GM08714 (cell line): ENCODE data around the gene SHISAL1.

Source experiments
- H3K4me3 ChIP-seq: fragments of 200-500 bp; sonication (Bioruptor generic); 2 replicates; pipeline ENCODE4 v1.5.1; 2014; ENCODE audit warnings: mild to moderate bottlenecking, low read length, inconsistent platforms
- ZNF274 ChIP-seq: IDR thresholded peaks from 2 replicates; pipeline ENCODE4 v1.6.1; 2012; ENCODE audit warnings: mild to moderate bottlenecking, low read depth, low read length

Gene SHISAL1

GRCh38 chr22:44221710-44222475, 90.9 kb downstream of the SHISAL1 start:
- no peak overlapping the region for H3K4me3 ChIP-seq
- TF ChIP-seq ZNF274 = no peak

- no peak overlapping the region for H3K4me3 ChIP-seq
- TF ChIP-seq ZNF274 = no peak
These were observed 91.7 kb downstream of the SHISAL1 start for GRCh38 chr22:44220727-44221680.

- no peak for TF ChIP-seq ZNF274
These were observed 93.5 kb downstream of the SHISAL1 start for GRCh38 chr22:44219101-44219870.

GRCh38 chr22:44218071-44218470, 94.7 kb downstream of the SHISAL1 start:
- no peak overlapping the region for H3K4me3 ChIP-seq
- no peak for TF ChIP-seq ZNF274

More at GRCh38 chr22:44219101-44219870, 93.5 kb downstream of the SHISAL1 start:
- no peak overlapping the region for H3K4me3 ChIP-seq

- H3K4me3 ChIP-seq = no peak overlapping the region
- TF ChIP-seq ZNF274 = no peak
These were observed 95.4 kb downstream of the SHISAL1 start for GRCh38 chr22:44217346-44217745.

GRCh38 chr22:44215287-44215686, 97.5 kb downstream of the SHISAL1 start:
- no peak for TF ChIP-seq ZNF274

GRCh38 chr22:44214764-44215163, 98.0 kb downstream of the SHISAL1 start:
- H3K4me3 ChIP-seq = no peak overlapping the region
- TF ChIP-seq ZNF274 = no peak

More at GRCh38 chr22:44215287-44215686, 97.5 kb downstream of the SHISAL1 start:
- no peak overlapping the region for H3K4me3 ChIP-seq

GRCh38 chr22:44214187-44214586, 98.6 kb downstream of the SHISAL1 start:
- TF ChIP-seq ZNF274 = no peak
- H3K4me3 ChIP-seq = no peak overlapping the region

GRCh38 chr22:44213489-44214043, 99.2 kb downstream of the SHISAL1 start:
- TF ChIP-seq ZNF274 = no peak
- no peak overlapping the region for H3K4me3 ChIP-seq

- no peak overlapping the region for H3K4me3 ChIP-seq
- no peak for TF ChIP-seq ZNF274
These were observed 99.8 kb downstream of the SHISAL1 start for GRCh38 chr22:44212936-44213335.

- no peak overlapping the region for H3K4me3 ChIP-seq
- TF ChIP-seq ZNF274 = no peak
These were observed 100.5 kb downstream of the SHISAL1 start for GRCh38 chr22:44211946-44212930.

- no peak overlapping the region for H3K4me3 ChIP-seq
- TF ChIP-seq ZNF274 = no peak
These were observed 101.3 kb downstream of the SHISAL1 start for GRCh38 chr22:44211256-44211945.
